MCF 10A (cell line): ENCODE measurements around the gene COL4A4. TPM values are rescaled to one million over a fixed set of nuclear protein-coding genes. Genes with fewer than 3 reads are reported as not detected.

Experiments
- BruUV-seq: library from RNA; stranded (reverse); fragments of 400-500 nt; replicated peaks from 2 replicates; lab custom pipeline; 2021; lab: Mats Ljungman, UMichigan
- CTCF ChIA-PET: fragments of 300-600 bp; sonication (Branson Sonifier 250); formaldehyde crosslinking; extraction: SDS; loops from one replicate; lab custom pipeline; 2021; ENCODE audit warnings: antibody characterized with exemption, inconsistent platforms; lab: Yijun Ruan, JAX
- POLR2A ChIA-PET: fragments of 300-600, 350-650 bp; sonication (Branson Sonifier 250); formaldehyde crosslinking; extraction: SDS; loops from one replicate; lab custom pipeline; 2020; ENCODE audit warnings: antibody characterized with exemption, inconsistent platforms; lab: Yijun Ruan, JAX
- DNase-seq: peaks from one replicate; pipeline ENCODE4 v3.0.0-alpha.2; 2018; ENCODE audit not compliant: unreplicated experiment
- H3K27ac Mint-ChIP-seq: one replicate; pipeline ENCODE4 v1.8.0; 2022; ENCODE audit warnings: mild to moderate bottlenecking, low read depth, mixed read lengths; ENCODE audit not compliant: unreplicated experiment
- H3K27me3 Mint-ChIP-seq: one replicate; pipeline ENCODE4 v1.8.0; 2022; ENCODE audit warnings: mixed read lengths; ENCODE audit not compliant: insufficient read depth, unreplicated experiment
- H3K36me3 Mint-ChIP-seq: one replicate; pipeline ENCODE4 v1.8.0; 2022; ENCODE audit warnings: mild to moderate bottlenecking, moderate library complexity, mixed read lengths; ENCODE audit not compliant: insufficient read depth, unreplicated experiment
- H3K4me1 Mint-ChIP-seq: one replicate; pipeline ENCODE4 v1.8.0; 2022; ENCODE audit warnings: mixed read lengths; ENCODE audit not compliant: insufficient read depth, unreplicated experiment
- H3K4me3 Mint-ChIP-seq: one replicate; pipeline ENCODE4 v1.8.0; 2022; ENCODE audit warnings: mild to moderate bottlenecking, moderate library complexity, mixed read lengths; ENCODE audit not compliant: unreplicated experiment
- H3K9me3 Mint-ChIP-seq: one replicate; pipeline ENCODE4 v1.8.0; 2022; ENCODE audit warnings: mixed read lengths; ENCODE audit not compliant: unreplicated experiment
- intact Hi-C: fragments of 100-400 bp; cut with micrococcal nuclease; formaldehyde crosslinking; loops from 2 replicates; pipeline ENCODE4 v1.14.1; 2022
- total RNA-seq: library from RNA; stranded (reverse); gene quantifications from 2 replicates; pipeline ENCODE4 v1.2.3, GENCODE V29; 2022
- TF ChIP-seq, protein P1 (sequence below): fragments of 200-600 bp; IDR thresholded peaks from one replicate; pipeline ENCODE4 v1.8.0; 2022; ENCODE audit warnings: antibody characterized with exemption, mild to moderate bottlenecking; ENCODE audit not compliant: unreplicated experiment

The COL4A4 gene
- total RNA-seq, 1 experiment from 2014 or later = 0.30 TPM

DNA sequence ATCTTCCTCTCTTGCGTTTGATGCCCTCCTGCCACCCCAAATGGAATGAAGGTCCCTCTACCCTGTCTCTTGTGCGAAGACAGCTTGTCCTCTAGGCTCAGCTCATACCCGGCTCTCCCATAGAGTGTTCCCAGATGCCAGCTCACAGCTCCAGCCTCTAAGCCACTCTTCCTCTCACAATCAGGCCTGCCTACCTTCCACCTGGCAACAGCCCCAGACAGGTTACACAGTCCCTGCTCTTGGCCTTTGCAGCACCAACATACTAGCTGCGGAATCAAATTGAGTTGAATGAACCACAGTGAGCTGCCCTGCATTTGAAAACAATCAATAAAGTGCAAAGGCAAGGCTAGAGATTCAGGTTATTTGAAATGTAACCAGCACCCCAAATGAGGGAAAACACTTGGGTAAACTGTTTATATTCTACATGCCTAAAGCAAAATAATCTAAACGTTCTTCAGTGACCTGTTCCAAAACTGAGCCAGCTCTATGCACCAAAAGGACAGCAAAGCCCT is 105.1 kb downstream of the COL4A4 start:
- Mint-ChIP-seq H3K27ac (no peak overlapping the region), H3K4me3 (no peak overlapping the region), H3K9me3 (no peaks in the 10 kb centered on the region), H3K27me3 (no peaks in the 10 kb centered on the region), H3K4me1 (no peaks in the 10 kb centered on the region), H3K36me3 (no peaks in the 10 kb centered on the region)
- no TSS peak for BruUV-seq
- TF ChIP-seq, protein P1, sequence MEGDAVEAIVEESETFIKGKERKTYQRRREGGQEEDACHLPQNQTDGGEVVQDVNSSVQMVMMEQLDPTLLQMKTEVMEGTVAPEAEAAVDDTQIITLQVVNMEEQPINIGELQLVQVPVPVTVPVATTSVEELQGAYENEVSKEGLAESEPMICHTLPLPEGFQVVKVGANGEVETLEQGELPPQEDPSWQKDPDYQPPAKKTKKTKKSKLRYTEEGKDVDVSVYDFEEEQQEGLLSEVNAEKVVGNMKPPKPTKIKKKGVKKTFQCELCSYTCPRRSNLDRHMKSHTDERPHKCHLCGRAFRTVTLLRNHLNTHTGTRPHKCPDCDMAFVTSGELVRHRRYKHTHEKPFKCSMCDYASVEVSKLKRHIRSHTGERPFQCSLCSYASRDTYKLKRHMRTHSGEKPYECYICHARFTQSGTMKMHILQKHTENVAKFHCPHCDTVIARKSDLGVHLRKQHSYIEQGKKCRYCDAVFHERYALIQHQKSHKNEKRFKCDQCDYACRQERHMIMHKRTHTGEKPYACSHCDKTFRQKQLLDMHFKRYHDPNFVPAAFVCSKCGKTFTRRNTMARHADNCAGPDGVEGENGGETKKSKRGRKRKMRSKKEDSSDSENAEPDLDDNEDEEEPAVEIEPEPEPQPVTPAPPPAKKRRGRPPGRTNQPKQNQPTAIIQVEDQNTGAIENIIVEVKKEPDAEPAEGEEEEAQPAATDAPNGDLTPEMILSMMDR = no peak
- DNase-seq = no peak
- POLR2A ChIA-PET = no interaction called here
- intact Hi-C loops = no loop called here
- CTCF ChIA-PET = interaction anchor here (1.0 kb wide), 1 partner anchor 74 kb away, joined by 3 read pairs; no protein-coding TSS in a partner anchor

DNA sequence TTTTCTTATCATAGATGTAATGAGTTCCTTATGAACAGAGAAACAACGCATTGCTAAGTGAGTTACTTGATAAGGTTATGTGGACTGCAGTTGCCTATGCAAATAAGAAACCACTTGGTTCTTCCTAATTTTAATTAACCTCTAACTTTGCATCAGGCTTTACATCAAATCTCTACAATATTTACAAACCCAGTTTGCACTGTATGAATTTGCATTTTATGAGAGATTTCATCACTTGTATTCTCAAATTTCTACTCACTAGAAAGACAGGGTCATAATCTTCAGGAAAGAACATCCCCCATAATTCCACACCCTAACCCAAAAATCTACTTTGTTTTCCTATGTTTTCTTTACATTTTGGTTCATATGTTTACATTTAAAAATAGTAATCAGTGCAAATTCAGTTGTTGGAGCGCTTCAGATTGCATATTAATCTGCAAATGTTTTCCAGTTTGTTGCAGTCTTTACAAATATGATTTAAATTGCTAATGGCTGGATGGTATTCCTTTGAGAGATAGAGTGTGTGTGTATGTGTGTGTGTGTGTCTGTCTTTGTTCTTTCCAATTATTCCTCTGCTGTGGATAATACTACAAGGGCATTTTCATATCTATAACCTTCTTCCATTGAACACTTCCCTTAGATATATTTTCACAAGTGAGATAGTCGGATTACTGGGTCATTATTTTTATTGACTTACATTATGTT is 106.1 kb downstream of the COL4A4 start:
- no peak for DNase-seq
- Mint-ChIP-seq H3K36me3 (no peaks in the 10 kb centered on the region), H3K4me3 (no peak overlapping the region), H3K4me1 (no peaks in the 10 kb centered on the region), H3K27ac (no peak overlapping the region), H3K9me3 (no peaks in the 10 kb centered on the region), H3K27me3 (no peaks in the 10 kb centered on the region)
- intact Hi-C loops = no loop called here
- CTCF ChIA-PET = no interaction called here
- BruUV-seq = no TSS peak
- POLR2A ChIA-PET = no interaction called here
- TF ChIP-seq, protein P1 = no peak

DNA sequence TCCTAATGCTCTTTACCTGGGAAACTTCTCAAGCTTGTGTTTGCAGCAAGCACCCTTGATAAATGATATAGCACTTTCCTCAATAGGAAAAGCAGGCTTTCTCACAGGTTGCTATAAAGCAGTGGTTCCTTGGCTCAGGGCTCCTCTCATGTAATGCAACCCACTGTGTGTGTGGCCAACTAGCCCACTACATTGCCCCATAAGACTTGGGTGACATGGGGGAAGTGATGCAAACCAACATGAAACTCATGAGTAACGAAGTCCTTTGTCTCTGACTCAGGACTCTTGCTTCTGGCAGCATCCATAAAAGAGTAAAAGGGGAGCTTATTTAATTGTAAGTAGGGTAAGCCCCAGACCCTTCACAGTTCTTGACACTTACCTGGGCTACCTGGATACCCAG is 106.9 kb downstream of the COL4A4 start:
- no peak overlapping the region for H3K27ac Mint-ChIP-seq
- no peaks in the 10 kb centered on the region for H3K36me3 Mint-ChIP-seq
- no peaks in the 10 kb centered on the region for H3K9me3 Mint-ChIP-seq
- ChIA-PET CTCF (no interaction called here), POLR2A (no interaction called here)
- TF ChIP-seq, protein P1 = no peak
- no peaks in the 10 kb centered on the region for H3K27me3 Mint-ChIP-seq
- no peak for DNase-seq
- intact Hi-C loops = no loop called here
- BruUV-seq = no TSS peak
- H3K4me3 Mint-ChIP-seq = no peak overlapping the region
- H3K4me1 Mint-ChIP-seq = no peaks in the 10 kb centered on the region

DNA sequence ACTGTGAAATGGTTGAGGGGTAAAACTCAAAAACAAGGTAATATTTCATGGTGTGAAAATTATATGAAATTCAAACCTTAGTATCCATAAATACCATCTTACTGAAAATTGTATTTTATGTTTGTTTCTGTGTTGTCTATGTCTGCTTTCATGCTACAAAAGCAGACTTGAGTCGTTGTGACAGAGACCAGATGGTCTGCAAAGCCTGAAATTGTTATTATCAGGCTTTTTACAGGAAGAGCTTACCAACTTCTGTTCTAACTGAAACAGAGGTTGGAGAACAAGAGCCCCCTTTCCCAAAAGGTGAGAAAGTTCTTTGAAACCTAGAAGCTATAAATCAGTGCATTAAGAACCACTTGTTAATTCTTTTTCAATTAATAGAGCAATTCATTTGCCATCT is 110.0 kb downstream of the COL4A4 start:
- POLR2A ChIA-PET = no interaction called here
- Mint-ChIP-seq H3K4me3 (no peak overlapping the region), H3K4me1 (no peaks in the 10 kb centered on the region), H3K9me3 (no peaks in the 10 kb centered on the region), H3K27ac (no peak overlapping the region), H3K27me3 (no peaks in the 10 kb centered on the region), H3K36me3 (no peaks in the 10 kb centered on the region)
- BruUV-seq = no TSS peak
- intact Hi-C loops = no loop called here
- CTCF ChIA-PET = no interaction called here
- TF ChIP-seq, protein P1 = no peak
- DNase-seq = no peak
